ENCODE results near the gene EHBP1.

GRCh38 chr2:62923242-62923641, 217.7 kb downstream of the EHBP1 start:
- TF ChIP-seq POLR2A (IDR thresholded peaks at IDR 0.05), result no peak
- TF ChIP-seq, protein P1, sequence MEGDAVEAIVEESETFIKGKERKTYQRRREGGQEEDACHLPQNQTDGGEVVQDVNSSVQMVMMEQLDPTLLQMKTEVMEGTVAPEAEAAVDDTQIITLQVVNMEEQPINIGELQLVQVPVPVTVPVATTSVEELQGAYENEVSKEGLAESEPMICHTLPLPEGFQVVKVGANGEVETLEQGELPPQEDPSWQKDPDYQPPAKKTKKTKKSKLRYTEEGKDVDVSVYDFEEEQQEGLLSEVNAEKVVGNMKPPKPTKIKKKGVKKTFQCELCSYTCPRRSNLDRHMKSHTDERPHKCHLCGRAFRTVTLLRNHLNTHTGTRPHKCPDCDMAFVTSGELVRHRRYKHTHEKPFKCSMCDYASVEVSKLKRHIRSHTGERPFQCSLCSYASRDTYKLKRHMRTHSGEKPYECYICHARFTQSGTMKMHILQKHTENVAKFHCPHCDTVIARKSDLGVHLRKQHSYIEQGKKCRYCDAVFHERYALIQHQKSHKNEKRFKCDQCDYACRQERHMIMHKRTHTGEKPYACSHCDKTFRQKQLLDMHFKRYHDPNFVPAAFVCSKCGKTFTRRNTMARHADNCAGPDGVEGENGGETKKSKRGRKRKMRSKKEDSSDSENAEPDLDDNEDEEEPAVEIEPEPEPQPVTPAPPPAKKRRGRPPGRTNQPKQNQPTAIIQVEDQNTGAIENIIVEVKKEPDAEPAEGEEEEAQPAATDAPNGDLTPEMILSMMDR (IDR thresholded peaks at IDR 0.05), result no peak
- TF ChIP-seq POLR2AphosphoS5 (IDR thresholded peaks at IDR 0.05), result no peak
